Activated effector memory CD4-positive, alpha-beta T cell treated with anti-CD3 and anti-CD28 coated beads, Interleukin-2, amount 50 U/mL, for 16 hours (primary cell): ENCODE results near the gene ADIPOR2.
"Not testable (repeated sequence)": the region's sequence is repeated elsewhere in the genome, so short reads cannot be mapped to it uniquely, and the experiment has no call there.

ENCODE experiments used
- DNase-seq: peaks from one replicate; pipeline ENCODE4 v3.0.0-alpha.2; 2020

The ADIPOR2 gene

GRCh38 chr12:1816730-1817348 is 126.0 kb downstream of the ADIPOR2 start:
- DNase-seq = no peak

- DNase-seq = not testable (repeated sequence)
Observed at GRCh38 chr12:1817928-1818327, 127.1 kb downstream of the ADIPOR2 start.

- DNase-seq = no peak
Observed at GRCh38 chr12:1819050-1819449, 128.2 kb downstream of the ADIPOR2 start.

GRCh38 chr12:1819571-1819970 is 128.7 kb downstream of the ADIPOR2 start:
- no peak for DNase-seq

- DNase-seq = no peak
Observed at GRCh38 chr12:1820191-1820895, 129.5 kb downstream of the ADIPOR2 start, which contains the start of gene LRTM2. Gene LRTM2 (plus strand): TSS chr12:1820565. CDS start chr12:1828149, 7,584 bp downstream.

GRCh38 chr12:1820896-1821291 is 130.0 kb downstream of the ADIPOR2 start:
- DNase-seq = no peak

GRCh38 chr12:1821805-1822204 is 130.9 kb downstream of the ADIPOR2 start:
- DNase-seq = no peak

GRCh38 chr12:1822699-1823098 is 131.8 kb downstream of the ADIPOR2 start:
- DNase-seq = no peak

- DNase-seq = no peak
Observed at GRCh38 chr12:1823237-1823636, 132.4 kb downstream of the ADIPOR2 start.

- no peak for DNase-seq
Observed at GRCh38 chr12:1825382-1826102, 134.7 kb downstream of the ADIPOR2 start.

GRCh38 chr12:1826401-1826800 is 135.5 kb downstream of the ADIPOR2 start:
- no peak for DNase-seq

- DNase-seq = no peak
Observed at GRCh38 chr12:1826867-1827705, 136.2 kb downstream of the ADIPOR2 start.

- no peak for DNase-seq
Observed at GRCh38 chr12:1827826-1828805, 137.2 kb downstream of the ADIPOR2 start.

GRCh38 chr12:1828856-1829255 is 138.0 kb downstream of the ADIPOR2 start:
- no peak for DNase-seq

GRCh38 chr12:1829306-1829900 is 138.5 kb downstream of the ADIPOR2 start:
- no peak for DNase-seq

GRCh38 chr12:1830401-1830845 is 139.6 kb downstream of the ADIPOR2 start:
- no peak for DNase-seq

- DNase-seq = no peak
Observed at GRCh38 chr12:1830981-1831963, 140.4 kb downstream of the ADIPOR2 start.

GRCh38 chr12:1832801-1833595 is 142.1 kb downstream of the ADIPOR2 start:
- DNase-seq = no peak

- DNase-seq = no peak
Observed at GRCh38 chr12:1833596-1834028, 142.7 kb downstream of the ADIPOR2 start.
